GM12874 (cell line): ENCODE measurements around the gene SERAC1.

Experiments
- CTCF ChIP-seq: IDR thresholded peaks from 2 replicates; pipeline ENCODE4 v1.5.1; 2011; ENCODE audit warnings: low read depth, mild to moderate bottlenecking, control low read depth, low read length, moderate library complexity; ENCODE audit not compliant: insufficient read depth

The SERAC1 gene

GRCh38 chr6:158104696-158105095 lies 63.4 kb downstream of the SERAC1 start:
- TF ChIP-seq CTCF: no peak

- no peak for TF ChIP-seq CTCF
Measured at GRCh38 chr6:158103228-158103627, 64.8 kb downstream of the SERAC1 start.

- TF ChIP-seq CTCF: no peak
Measured at GRCh38 chr6:158095671-158096070, 72.4 kb downstream of the SERAC1 start.

- TF ChIP-seq CTCF: no peak
Measured at GRCh38 chr6:158095031-158095430, 73.0 kb downstream of the SERAC1 start.

GRCh38 chr6:158092806-158093205 lies 75.3 kb downstream of the SERAC1 start:
- TF ChIP-seq CTCF: no peak

- no peak for TF ChIP-seq CTCF
Measured at GRCh38 chr6:158087224-158087867, 80.7 kb downstream of the SERAC1 start.

- TF ChIP-seq CTCF: no peak
Measured at GRCh38 chr6:158086504-158087223, 81.4 kb downstream of the SERAC1 start.
